Glomerular visceral epithelial cell (primary cell): ENCODE measurements around the gene PRSS37.
"Not testable (repeated sequence)": the region's sequence is repeated elsewhere in the genome, so short reads cannot be mapped to it uniquely, and the experiment has no call there.

Experiments
- DNase-seq: peaks from one replicate; pipeline ENCODE4 v3.0.0-alpha.2; 2016; ENCODE audit errors: extremely low spot score

The PRSS37 gene

GRCh38 chr7:141841385-141841784 is at the start of gene PRSS37:
Gene PRSS37, minus strand, starts transcription at chr7:141841485. Its CDS starts 436 bp downstream, at chr7:141841049.
- DNase-seq = no peak

- DNase-seq = no peak
Measured at GRCh38 chr7:141889321-141889720, 48.0 kb upstream of the PRSS37 start.

- no peak for DNase-seq
Measured at GRCh38 chr7:141884539-141885225, 43.4 kb upstream of the PRSS37 start.

GRCh38 chr7:141880960-141881359 is 39.7 kb upstream of the PRSS37 start:
- no peak for DNase-seq

- no peak for DNase-seq
Measured at GRCh38 chr7:141877365-141877764, 36.1 kb upstream of the PRSS37 start.

GRCh38 chr7:141876371-141876770 is 35.1 kb upstream of the PRSS37 start:
- DNase-seq = no peak

- DNase-seq = no peak
Measured at GRCh38 chr7:141875453-141875852, 34.2 kb upstream of the PRSS37 start.

GRCh38 chr7:141874787-141875186 is 33.5 kb upstream of the PRSS37 start:
- DNase-seq = no peak

- DNase-seq = no peak
Measured at GRCh38 chr7:141872931-141873330, 31.6 kb upstream of the PRSS37 start.

- no peak for DNase-seq
Measured at GRCh38 chr7:141866974-141867373, 25.7 kb upstream of the PRSS37 start.

- peak; percentile 35 for DNase-seq
Measured at GRCh38 chr7:141864765-141865447, 23.6 kb upstream of the PRSS37 start.

- no peak for DNase-seq
Measured at GRCh38 chr7:141860207-141860606, 18.9 kb upstream of the PRSS37 start.

- DNase-seq = no peak
Measured at GRCh38 chr7:141847996-141848395, 6.7 kb upstream of the PRSS37 start.

- DNase-seq = no peak
Measured at GRCh38 chr7:141844256-141844655, 3.0 kb upstream of the PRSS37 start.

GRCh38 chr7:141842904-141843303 is 1.6 kb upstream of the PRSS37 start:
- DNase-seq = no peak

GRCh38 chr7:141840708-141841107 is 577 bp downstream of the PRSS37 start:
- DNase-seq = no peak

GRCh38 chr7:141839256-141839655 is 2.0 kb downstream of the PRSS37 start:
- DNase-seq = no peak

GRCh38 chr7:141838581-141838980 is 2.7 kb downstream of the PRSS37 start:
- DNase-seq = no peak

GRCh38 chr7:141837683-141838082 is 3.6 kb downstream of the PRSS37 start:
- DNase-seq = no peak

- DNase-seq = not testable (repeated sequence)
Measured at GRCh38 chr7:141822432-141822831, 18.9 kb downstream of the PRSS37 start.

- no peak for DNase-seq
Measured at GRCh38 chr7:141820067-141820466, 21.2 kb downstream of the PRSS37 start.

- no peak for DNase-seq
Measured at GRCh38 chr7:141792526-141792925, 48.8 kb downstream of the PRSS37 start.

- DNase-seq = no peak
Measured at GRCh38 chr7:141789917-141790316, 51.4 kb downstream of the PRSS37 start, which contains the start of gene TAS2R5. Gene TAS2R5, plus strand, starts transcription at chr7:141790217. Its CDS starts 145 bp downstream, at chr7:141790362.
